MM.1S (cell line): Measurements from ENCODE around the gene UBE3B.

Source experiments
- CTCF ChIP-seq: fragments of 300-600 bp; sonication (generic); IDR thresholded peaks from 2 replicates; pipeline ENCODE4 v1.5.1; 2016; ENCODE audit warnings: antibody characterized with exemption, low read length, mixed read lengths
- EZH2 ChIP-seq: fragments of 300-600 bp; sonication (generic); optimal IDR thresholded peaks from 2 replicates; pipeline ENCODE3; 2017; ENCODE audit warnings: low read depth, mild to moderate bottlenecking, antibody characterized with exemption, low read length, mixed read lengths
- EZH2phosphoT487 ChIP-seq: fragments of 300-600 bp; sonication (generic); IDR thresholded peaks from 2 replicates; pipeline ENCODE4 v1.6.1; 2018; ENCODE audit warnings: antibody characterized with exemption, low read length

- TF ChIP-seq CTCF (no peak), EZH2 (no peak), EZH2phosphoT487 (no peak)
Measured at GRCh38 chr12:109432431-109432830, 45.0 kb upstream of the UBE3B start.
